ENCODE measurements around the gene ADAM19. TPM values are rescaled to one million over a fixed set of nuclear protein-coding genes. Genes with fewer than 3 reads are reported as not detected.

Gene ADAM19
- total and polyA plus RNA-seq, 3 donors from 2014 or later: 3.1 to 4.9 (median 4.5) TPM

- intact Hi-C loops (cut with DNase I; ENCODE audit: low total_unique reads): no loop called here
Measured at GRCh38 chr5:157510682-157511081, 64.9 kb downstream of the ADAM19 start.

GRCh38 chr5:157509587-157509986 lies 66.0 kb downstream of the ADAM19 start:
- no peaks in the 10 kb centered on the region for H3K9me3 ChIP-seq
- no peaks in the 10 kb centered on the region for H3K27me3 ChIP-seq
- DNase-seq: no peak
- intact Hi-C loops (cut with DNase I; ENCODE audit: low total_unique reads): no loop called here
- no peak overlapping the region for H3K4me3 ChIP-seq
- TF ChIP-seq CTCF (IDR thresholded peaks at IDR 0.05): no peak
- TF ChIP-seq POLR2A (IDR thresholded peaks at IDR 0.05): no peak
- H3K4me1 ChIP-seq: peaks cover 13% of the 10 kb centered on the region
- H3K27ac ChIP-seq: no peak overlapping the region
- no peaks in the 10 kb centered on the region for H3K36me3 ChIP-seq (ENCODE audit: low read depth, missing control alignments)

More at GRCh38 chr5:157510682-157511081, 64.9 kb downstream of the ADAM19 start:
- no peaks in the 10 kb centered on the region for H3K9me3 ChIP-seq
- no peaks in the 10 kb centered on the region for H3K27me3 ChIP-seq
- H3K36me3 ChIP-seq (ENCODE audit: low read depth, missing control alignments): no peaks in the 10 kb centered on the region
- no peak for DNase-seq
- TF ChIP-seq POLR2A (IDR thresholded peaks at IDR 0.05): no peak
- TF ChIP-seq CTCF (IDR thresholded peaks at IDR 0.05): no peak
- 91 to 93% methylated on average over 5 of the region's 5 CpGs for WGBS, 2 donors
- peaks cover 13% of the 10 kb centered on the region for H3K4me1 ChIP-seq
- H3K27ac ChIP-seq: no peak overlapping the region
- H3K4me3 ChIP-seq: no peak overlapping the region

- Histone ChIP-seq H3K9me3 (no peaks in the 10 kb centered on the region), H3K27ac (no peak overlapping the region), H3K36me3 (ENCODE audit: low read depth, missing control alignments) (no peaks in the 10 kb centered on the region), H3K27me3 (no peaks in the 10 kb centered on the region), H3K4me1 (peaks cover 13% of the 10 kb centered on the region), H3K4me3 (no peak overlapping the region)
- WGBS, 2 donors: 91 to 93% methylated on average over 9 of the region's 9 CpGs
- intact Hi-C loops (cut with DNase I; ENCODE audit: low total_unique reads): no loop called here
- no peak for TF ChIP-seq CTCF (IDR thresholded peaks at IDR 0.05)
- no peak for TF ChIP-seq POLR2A (IDR thresholded peaks at IDR 0.05)
- no peak for DNase-seq
Measured at GRCh38 chr5:157509093-157509492, 66.5 kb downstream of the ADAM19 start.

GRCh38 chr5:157506981-157507780 lies 68.4 kb downstream of the ADAM19 start:
- intact Hi-C loops (cut with DNase I; ENCODE audit: low total_unique reads): no loop called here
- Histone ChIP-seq H3K36me3 (ENCODE audit: low read depth, missing control alignments) (no peaks in the 10 kb centered on the region), H3K9me3 (no peaks in the 10 kb centered on the region), H3K4me1 (peaks cover 12% of the 10 kb centered on the region), H3K27me3 (no peaks in the 10 kb centered on the region), H3K27ac (no peak overlapping the region), H3K4me3 (no peak overlapping the region)
- no peak for DNase-seq
- 87 to 93% methylated on average over 13 to 14 of the region's 14 CpGs for WGBS, 2 donors
- TF ChIP-seq CTCF (IDR thresholded peaks at IDR 0.05): no peak

GRCh38 chr5:157506066-157506590 lies 69.4 kb downstream of the ADAM19 start:
- Histone ChIP-seq H3K27me3 (no peaks in the 10 kb centered on the region), H3K4me1 (peaks cover 2% of the 10 kb centered on the region), H3K4me3 (no peak overlapping the region), H3K36me3 (ENCODE audit: low read depth, missing control alignments) (no peaks in the 10 kb centered on the region), H3K9me3 (no peaks in the 10 kb centered on the region), H3K27ac (no peak overlapping the region)
- DNase-seq: no peak
- 84 to 87% methylated on average over 3 of the region's 3 CpGs for WGBS, 2 donors
- intact Hi-C loops (cut with DNase I; ENCODE audit: low total_unique reads): no loop called here
- TF ChIP-seq POLR2A (IDR thresholded peaks at IDR 0.05): no peak
- TF ChIP-seq CTCF (IDR thresholded peaks at IDR 0.05): no peak
